HepG2 (cell line): ENCODE measurements around the gene CREG2. TPM values are rescaled to one million over a fixed set of nuclear protein-coding genes. Genes with fewer than 3 reads are reported as not detected.

ENCODE experiments used
- ATAC-seq: fragments of 200-7000 bp; cut with Tn5 transposase; 3 replicates; pipeline ENCODE4 v1.9.1; 2020; ENCODE audit warnings: mild to moderate bottlenecking, moderate library complexity
- BruUV-seq: library from RNA; stranded (reverse); fragments of 400-500 nt; replicated peaks from 2 replicates; lab custom pipeline; 2021; lab: Mats Ljungman, UMichigan
- CTCF ChIA-PET: fragments of 300-600 bp; formaldehyde crosslinking; extraction: SDS; loops from one replicate; lab custom pipeline; 2021; ENCODE audit warnings: low total read pairs, inconsistent platforms, low intra/inter-chr PET ratio; lab: Yijun Ruan, JAX
- POLR2A ChIA-PET: fragments of 350-600 bp; sonication (Branson Sonifier 250); formaldehyde crosslinking; loops from one replicate; lab custom pipeline; 2020; ENCODE audit warnings: antibody characterized with exemption, inconsistent platforms; lab: Yijun Ruan, JAX
- DNase-seq: peaks from one replicate; pipeline ENCODE4 v3.0.0-alpha.2; 2015; ENCODE audit warnings: low spot score
- FAIRE-seq: peaks from 3 replicates; lab custom pipeline; 2011; peaks lifted over from hg19 to GRCh38; lab: Jason Lieb, UNC
- H2AFZ ChIP-seq: one replicate; pipeline ENCODE4 v1.6.1; 2011; ENCODE audit warnings: low read length, inconsistent platforms
- H3K27ac ChIP-seq: fragments of 300-600 bp; 3 replicates; pipeline ENCODE4 v1.8.0; 2011; ENCODE audit warnings: mixed run types, mild to moderate bottlenecking, mixed read lengths, low read length, inconsistent platforms; ENCODE audit not compliant: insufficient read depth; ENCODE audit errors: extremely low read length
- H3K27me3 ChIP-seq, 2 experiments: fragments of 200-600 bp in 1 of 2; 2 replicates in 1 of 2; 3 replicates in 1 of 2; pipeline versions ENCODE4 v1.6.0 to v1.8.0; 2011; ENCODE audit warnings: low read length in 2 of 2, mild to moderate bottlenecking in 2 of 2, moderate library complexity in 2 of 2, inconsistent platforms in 1 of 2; ENCODE audit not compliant: insufficient read depth in 2 of 2, control insufficient read depth in 1 of 2
- H3K36me3 ChIP-seq, 2 experiments: fragments of 200-600 bp in 1 of 2; replicated peaks in 1 of 2; 2 replicates in 1 of 2; 3 replicates in 1 of 2; pipeline versions ENCODE4 v1.5.1 to v1.8.0; 2011; ENCODE audit warnings: low read length in 2 of 2, inconsistent platforms in 1 of 2; ENCODE audit not compliant: insufficient read depth in 2 of 2, control insufficient read depth in 1 of 2
- H3K4me1 ChIP-seq: 2 replicates; pipeline ENCODE4 v1.5.1; 2012; ENCODE audit warnings: low read length, inconsistent platforms; ENCODE audit not compliant: insufficient read depth
- H3K4me2 ChIP-seq: 2 replicates; pipeline ENCODE4 v1.6.0; 2011; ENCODE audit warnings: low read depth, low read length, inconsistent platforms
- H3K4me3 ChIP-seq, 3 experiments: fragments of 200-600 bp in 1 of 3; sonication (generic), shearing (Covaris generic) in 1 of 3; replicated peaks in 1 of 3; 2 replicates each; pipeline ENCODE4 v1.5.1; 2011 to 2016; ENCODE audit warnings: low read length in 3 of 3, inconsistent platforms in 2 of 3, low read depth in 2 of 3, mild to moderate bottlenecking in 2 of 3, control low read depth in 1 of 3, mixed read lengths in 1 of 3; ENCODE audit not compliant: insufficient read depth in 1 of 3
- H3K79me2 ChIP-seq: one replicate; pipeline ENCODE4 v1.6.1; 2011; ENCODE audit warnings: low read length, inconsistent platforms; ENCODE audit not compliant: insufficient read depth
- H3K9ac ChIP-seq: 2 replicates; pipeline ENCODE4 v1.6.0; 2011; ENCODE audit warnings: mild to moderate bottlenecking, low read depth, low read length, inconsistent platforms; ENCODE audit not compliant: insufficient read depth
- H3K9me3 ChIP-seq: 2 replicates; pipeline ENCODE4 v1.5.1; 2012; ENCODE audit warnings: mild to moderate bottlenecking, low read length
- H4K20me1 ChIP-seq: 2 replicates; pipeline ENCODE4 v1.6.0; 2011; ENCODE audit warnings: inconsistent platforms, mild to moderate bottlenecking, low read length, moderate library complexity; ENCODE audit not compliant: insufficient read depth
- BHLHE40 ChIP-seq: IDR thresholded peaks from 2 replicates; pipeline ENCODE4 v1.6.1; 2011; ENCODE audit warnings: low read length, improper control_type of control experiment
- FOSL2 ChIP-seq: sonication (generic); formaldehyde crosslinking; IDR thresholded peaks from 2 replicates; pipeline ENCODE4 v1.4.0; 2020; ENCODE audit warnings: missing genetic modification reagents
- HNRNPL ChIP-seq: fragments of 200-400 bp; formaldehyde crosslinking; IDR thresholded peaks from 2 replicates; pipeline ENCODE4 v1.6.1; 2017; ENCODE audit warnings: mild to moderate bottlenecking, low read depth, low read length
- JUNB ChIP-seq: sonication (generic); formaldehyde crosslinking; IDR thresholded peaks from 2 replicates; pipeline ENCODE4 v1.8.0; 2022; ENCODE audit warnings: missing genetic modification reagents, mild to moderate bottlenecking, borderline replicate concordance
- MTF2 ChIP-seq: sonication (generic); formaldehyde crosslinking; IDR thresholded peaks from 2 replicates; pipeline ENCODE4 v1.5.0; 2020; ENCODE audit warnings: missing genetic modification reagents, borderline replicate concordance
- PAX8 ChIP-seq: sonication (generic); formaldehyde crosslinking; IDR thresholded peaks from 2 replicates; pipeline ENCODE4 v1.8.0; 2022; ENCODE audit warnings: mild to moderate bottlenecking, missing genetic modification reagents, borderline replicate concordance
- ZBTB1 ChIP-seq: sonication (generic); formaldehyde crosslinking; IDR thresholded peaks from 2 replicates; pipeline ENCODE4 v1.4.0; 2020; ENCODE audit warnings: missing genetic modification reagents, borderline replicate concordance
- ZNF460 ChIP-seq: sonication (generic); formaldehyde crosslinking; IDR thresholded peaks from 2 replicates; pipeline ENCODE4 v1.5.1; 2020; ENCODE audit warnings: missing genetic modification reagents, mild to moderate bottlenecking, borderline replicate concordance
- ZNF816 ChIP-seq: sonication (generic); formaldehyde crosslinking; IDR thresholded peaks from 2 replicates; pipeline ENCODE4 v1.8.0; 2022; ENCODE audit warnings: missing genetic modification reagents, mild to moderate bottlenecking, borderline replicate concordance
- ZNF891 ChIP-seq: sonication (generic); formaldehyde crosslinking; IDR thresholded peaks from 2 replicates; pipeline ENCODE4 v1.5.0; 2020; ENCODE audit warnings: mild to moderate bottlenecking, missing genetic modification reagents
- ZSCAN30 ChIP-seq: sonication (generic); formaldehyde crosslinking; IDR thresholded peaks from 2 replicates; pipeline ENCODE4 v1.5.0; 2020; ENCODE audit warnings: mild to moderate bottlenecking, missing genetic modification reagents
- WGBS: methylation state at CpG from one replicate; pipeline ENCODE4 v1.1.6; 2017; ENCODE audit warnings: low lambda C conversion rate; 5-methylcytosine and 5-hydroxymethylcytosine counted together
- in situ Hi-C: cut with HindIII; loops from 2 replicates; pipeline ENCODE4 v1.10.0; 2017; ENCODE audit warnings: low pct_unique_long_range_greater_than_20kb; ENCODE audit not compliant: extremely low pct_ligation_motif_present
- intact Hi-C: fragments of 100-400 bp; cut with micrococcal nuclease; formaldehyde crosslinking; loops from one replicate; pipeline ENCODE4 v1.10.0; 2022; ENCODE audit not compliant: unreplicated experiment
- polyA plus RNA-seq, 8 experiments: library from polyadenylated mRNA; depleted of rRNA in 3 of 8; stranded (reverse) in 7 of 8; unstranded in 1 of 8; fragments of >200 nt; fragmentation: Illumina TruSeq in 4 of 8; extraction: Trizol in 4 of 8; gene quantifications; 2 replicates each; pipeline versions ENCODE4 v1.2.1 to v1.2.3, GENCODE V29; 2011 to 2016; ENCODE audit warnings: low read depth in 4 of 8, missing spikeins in 1 of 8, mixed read lengths in 1 of 8; ENCODE audit not compliant: insufficient read depth in 1 of 8
- total RNA-seq, 5 experiments: library from RNA; depleted of rRNA; stranded (reverse); fragments of >200 nt; fragmentation: Illumina TruSeq; extraction: Trizol; gene quantifications; 2 replicates each; pipeline ENCODE4 v1.2.3, GENCODE V29; 2016; ENCODE audit warnings: low read depth in 1 of 5
- TF ChIP-seq, protein P1 (sequence below): sonication (generic); formaldehyde crosslinking; IDR thresholded peaks from 2 replicates; pipeline ENCODE4 v1.5.1; 2020; ENCODE audit warnings: missing genetic modification reagents, mild to moderate bottlenecking, borderline replicate concordance
- TF ChIP-seq, protein P2 (sequence below): IDR thresholded peaks from 2 replicates; pipeline ENCODE4 v1.6.1; 2016; ENCODE audit warnings: missing biosample characterization, missing genetic modification reagents, low read depth
- TF ChIP-seq, protein P3 (sequence below): IDR thresholded peaks from 2 replicates; pipeline ENCODE4 v1.6.1; 2016

Gene CREG2
- total and polyA plus RNA-seq, 2 of the 13 experiments (the other 11 are each of a cell fraction or from before 2014, with no cell fraction given) = 0.18 to 0.26 TPM

DNA sequence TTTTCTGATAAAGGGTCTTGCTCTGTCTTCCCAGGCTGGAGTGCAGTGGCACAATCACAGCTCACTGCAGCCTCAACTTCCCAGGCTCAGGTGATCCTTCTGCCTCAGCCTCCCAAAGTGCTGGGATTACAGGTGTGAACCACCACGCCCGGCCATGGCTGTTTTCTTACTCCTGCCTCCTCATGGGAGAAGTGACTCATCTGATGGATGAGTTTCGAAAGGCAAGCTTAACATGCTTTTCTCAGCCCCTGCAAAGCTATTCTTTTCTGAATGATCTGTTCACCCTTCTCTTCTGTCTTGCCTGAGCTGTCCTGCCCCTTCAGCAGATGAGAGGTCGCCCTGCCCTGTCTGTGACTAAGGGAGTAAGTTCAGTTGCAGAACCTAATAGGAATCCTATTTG lies 929 bp upstream of the CREG2 start:
- in situ Hi-C loops = loop anchor here (5.0 kb wide), 1 partner anchor 46 kb away; no protein-coding TSS in a partner anchor
- FAIRE-seq (no peak), DNase-seq (no peak), ATAC-seq (no peak)
- Histone ChIP-seq H3K4me3 (no peak overlapping the region), H3K27ac (no peak overlapping the region), H3K4me2 (no peak overlapping the region), H3K9me3 (no peaks in the 10 kb centered on the region), H3K79me2 (no peaks in the 10 kb centered on the region), H2AFZ (no peak overlapping the region), H3K9ac (no peak overlapping the region), H3K4me1 (peaks cover 18% of the 10 kb centered on the region), H4K20me1 (no peaks in the 10 kb centered on the region), H3K27me3 (peaks cover 4 to 68% of the 10 kb centered on the region in 2 experiments; a peak in 4 of 5 replicates), H3K36me3 (no peaks in the 10 kb centered on the region)
- ChIA-PET POLR2A (no interaction called here), CTCF (interaction anchor here (1.2 to 3.0 kb wide), 2 partner anchors 41 to 46 kb away, joined by 3 to 10 read pairs; no protein-coding TSS in a partner anchor)
- intact Hi-C loops = no loop called here
- 10% methylated on average over 4 of the region's 4 CpGs for WGBS
- BruUV-seq = no TSS peak
- TF ChIP-seq JUNB (no peak), ZBTB1 (CRISPR knock-in tag) (no peak), ZSCAN30 (CRISPR knock-in tag) (no peak), FOSL2 (0 out of 2 replicates have a peak, but pooled peaks have one; percentile 55), BHLHE40 (no peak), ZNF460 (CRISPR knock-in tag) (peak; percentile 38; the same call in 1 of the 2 replicates)

DNA sequence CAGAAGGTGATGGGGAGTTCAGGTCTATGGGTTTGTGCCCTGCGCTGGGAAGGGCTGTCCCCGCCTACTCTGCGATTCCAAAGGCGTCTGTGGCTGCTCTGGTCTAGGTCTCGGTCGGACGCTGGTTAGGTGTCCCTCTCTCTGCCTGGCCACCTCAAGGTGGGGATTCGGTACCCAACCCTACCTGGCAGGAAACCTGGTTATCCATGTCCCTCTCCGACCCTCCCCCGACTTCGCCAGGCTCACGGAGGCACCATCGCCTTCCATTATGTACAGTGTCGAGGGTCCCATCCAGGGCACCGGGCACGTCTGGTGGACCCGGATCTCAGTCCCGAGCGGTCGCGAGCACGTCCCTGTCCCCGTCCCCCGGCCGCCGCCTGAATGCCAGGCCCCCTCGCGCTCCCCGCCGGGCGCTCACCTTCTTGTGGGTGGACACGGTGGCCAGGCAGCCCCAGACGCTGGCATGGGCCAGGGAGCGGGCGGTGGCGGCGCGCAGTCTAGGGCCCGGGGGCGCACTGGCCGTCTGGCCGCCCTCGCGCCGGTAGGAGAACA lies 628 bp downstream of the CREG2 start:
- Histone ChIP-seq H2AFZ (no peak overlapping the region), H3K4me1 (peaks cover 18% of the 10 kb centered on the region), H3K4me3 (peak overlapping the region; percentile 67 to 88 (median 71)), H3K9ac (no peak overlapping the region), H3K36me3 (no peaks in the 10 kb centered on the region), H4K20me1 (no peaks in the 10 kb centered on the region), H3K4me2 (peak overlapping the region; percentile 99), H3K79me2 (no peaks in the 10 kb centered on the region), H3K27ac (no peak overlapping the region), H3K9me3 (no peaks in the 10 kb centered on the region), H3K27me3 (peaks cover 4 to 70% of the 10 kb centered on the region in 2 experiments; a peak in 4 of 5 replicates)
- intact Hi-C loops = loop anchor here (1.0 kb wide), 1 partner anchor 44 kb away; no protein-coding TSS in a partner anchor
- FAIRE-seq = no peak
- ATAC-seq = peak; percentile 60
- ChIA-PET CTCF (interaction anchor here (1.2 to 3.0 kb wide), 2 partner anchors 36 to 44 kb away, joined by 5 to 10 read pairs; no protein-coding TSS in a partner anchor), POLR2A (interaction anchor here (0.8 kb wide), 1 partner anchor 57 kb away, joined by 3 read pairs; no protein-coding TSS in a partner anchor)
- 12% methylated on average over 16 of the region's 45 CpGs for WGBS
- DNase-seq = no peak
- in situ Hi-C loops = loop anchor here (5.0 kb wide), 1 partner anchor 44 kb away; no protein-coding TSS in a partner anchor
- BruUV-seq = no TSS peak
- TF ChIP-seq, protein P1, sequence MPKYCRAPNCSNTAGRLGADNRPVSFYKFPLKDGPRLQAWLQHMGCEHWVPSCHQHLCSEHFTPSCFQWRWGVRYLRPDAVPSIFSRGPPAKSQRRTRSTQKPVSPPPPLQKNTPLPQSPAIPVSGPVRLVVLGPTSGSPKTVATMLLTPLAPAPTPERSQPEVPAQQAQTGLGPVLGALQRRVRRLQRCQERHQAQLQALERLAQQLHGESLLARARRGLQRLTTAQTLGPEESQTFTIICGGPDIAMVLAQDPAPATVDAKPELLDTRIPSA (CRISPR knock-in tag) = no peak
- TF ChIP-seq ZNF891 (peak; percentile 70; the same call in 1 of the 2 replicates), MTF2 (CRISPR knock-in tag) (no peak; the same call in 1 of the 2 replicates), HNRNPL (0 out of 2 replicates have a peak, but pooled peaks have one; percentile 5), ZNF816 (CRISPR knock-in tag) (no peak), PAX8 (CRISPR knock-in tag) (no peak)
- TF ChIP-seq, protein P2, sequence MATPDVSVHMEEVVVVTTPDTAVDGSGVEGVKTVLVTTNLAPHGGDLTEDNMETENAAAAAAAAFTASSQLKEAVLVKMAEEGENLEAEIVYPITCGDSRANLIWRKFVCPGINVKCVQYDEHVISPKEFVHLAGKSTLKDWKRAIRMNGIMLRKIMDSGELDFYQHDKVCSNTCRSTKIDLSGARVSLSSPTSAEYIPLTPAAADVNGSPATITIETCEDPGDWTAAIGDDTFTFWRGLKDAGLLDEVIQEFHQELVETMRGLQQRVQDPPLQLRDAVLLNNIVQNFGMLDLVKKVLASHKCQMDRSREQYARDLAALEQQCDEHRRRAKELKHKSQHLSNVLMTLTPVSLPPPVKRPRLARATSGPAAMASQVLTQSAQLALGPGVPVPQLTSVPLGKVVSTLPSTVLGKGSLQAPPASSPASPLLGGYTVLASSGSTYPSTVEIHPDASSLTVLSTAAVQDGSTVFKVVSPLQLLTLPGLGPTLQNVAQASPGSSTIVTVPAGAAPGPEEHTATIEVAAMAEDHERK (CRISPR knock-in tag) = no peak
- TF ChIP-seq, protein P3, sequence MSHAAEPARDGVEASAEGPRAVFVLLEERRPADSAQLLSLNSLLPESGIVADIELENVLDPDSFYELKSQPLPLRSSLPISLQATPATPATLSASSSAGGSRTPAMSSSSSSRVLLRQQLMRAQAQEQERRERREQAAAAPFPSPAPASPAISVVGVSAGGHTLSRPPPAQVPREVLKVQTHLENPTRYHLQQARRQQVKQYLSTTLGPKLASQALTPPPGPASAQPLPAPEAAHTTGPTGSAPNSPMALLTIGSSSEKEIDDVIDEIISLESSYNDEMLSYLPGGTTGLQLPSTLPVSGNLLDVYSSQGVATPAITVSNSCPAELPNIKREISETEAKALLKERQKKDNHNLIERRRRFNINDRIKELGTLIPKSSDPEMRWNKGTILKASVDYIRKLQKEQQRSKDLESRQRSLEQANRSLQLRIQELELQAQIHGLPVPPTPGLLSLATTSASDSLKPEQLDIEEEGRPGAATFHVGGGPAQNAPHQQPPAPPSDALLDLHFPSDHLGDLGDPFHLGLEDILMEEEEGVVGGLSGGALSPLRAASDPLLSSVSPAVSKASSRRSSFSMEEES (CRISPR knock-in tag) = no peak
